ENCODE data around the gene ANKRD27.

DNA sequence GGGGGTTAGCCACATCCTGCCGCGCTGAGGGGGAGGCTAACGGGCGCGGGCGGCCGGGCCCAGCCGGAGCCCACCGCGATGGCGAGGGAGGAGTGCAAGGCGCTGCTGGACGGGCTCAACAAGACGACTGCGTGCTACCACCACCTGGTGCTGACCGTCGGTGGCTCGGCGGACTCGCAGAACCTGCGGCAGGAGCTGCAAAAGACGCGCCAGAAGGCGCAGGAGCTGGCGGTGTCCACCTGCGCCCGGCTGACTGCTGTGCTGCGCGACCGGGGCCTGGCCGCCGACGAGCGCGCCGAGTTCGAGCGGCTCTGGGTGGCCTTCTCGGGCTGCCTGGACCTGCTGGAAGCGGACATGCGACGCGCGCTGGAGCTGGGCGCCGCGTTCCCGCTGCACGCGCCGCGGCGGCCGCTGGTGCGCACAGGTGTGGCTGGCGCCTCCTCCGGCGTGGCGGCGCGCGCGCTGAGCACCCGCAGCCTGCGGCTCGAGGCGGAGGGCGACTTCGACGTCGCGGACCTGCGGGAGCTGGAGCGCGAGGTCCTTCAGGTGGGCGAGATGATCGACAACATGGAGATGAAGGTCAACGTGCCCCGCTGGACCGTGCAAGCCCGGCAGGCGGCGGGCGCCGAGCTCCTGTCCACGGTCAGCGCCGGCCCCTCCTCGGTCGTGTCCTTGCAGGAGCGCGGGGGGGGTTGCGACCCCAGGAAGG, 1.4 kb upstream of the ANKRD27 start:
- TF ChIP-seq, protein P1, sequence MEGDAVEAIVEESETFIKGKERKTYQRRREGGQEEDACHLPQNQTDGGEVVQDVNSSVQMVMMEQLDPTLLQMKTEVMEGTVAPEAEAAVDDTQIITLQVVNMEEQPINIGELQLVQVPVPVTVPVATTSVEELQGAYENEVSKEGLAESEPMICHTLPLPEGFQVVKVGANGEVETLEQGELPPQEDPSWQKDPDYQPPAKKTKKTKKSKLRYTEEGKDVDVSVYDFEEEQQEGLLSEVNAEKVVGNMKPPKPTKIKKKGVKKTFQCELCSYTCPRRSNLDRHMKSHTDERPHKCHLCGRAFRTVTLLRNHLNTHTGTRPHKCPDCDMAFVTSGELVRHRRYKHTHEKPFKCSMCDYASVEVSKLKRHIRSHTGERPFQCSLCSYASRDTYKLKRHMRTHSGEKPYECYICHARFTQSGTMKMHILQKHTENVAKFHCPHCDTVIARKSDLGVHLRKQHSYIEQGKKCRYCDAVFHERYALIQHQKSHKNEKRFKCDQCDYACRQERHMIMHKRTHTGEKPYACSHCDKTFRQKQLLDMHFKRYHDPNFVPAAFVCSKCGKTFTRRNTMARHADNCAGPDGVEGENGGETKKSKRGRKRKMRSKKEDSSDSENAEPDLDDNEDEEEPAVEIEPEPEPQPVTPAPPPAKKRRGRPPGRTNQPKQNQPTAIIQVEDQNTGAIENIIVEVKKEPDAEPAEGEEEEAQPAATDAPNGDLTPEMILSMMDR (IDR thresholded peaks at IDR 0.05) = no peak
- TF ChIP-seq POLR2A (IDR thresholded peaks at IDR 0.05) = no peak

Data from lower leg skin (tissue), 3 donors.